HL-60 (cell line): ENCODE measurements around the gene LCN6.

Experiments used
- DNase-seq, 2 experiments: peaks; one replicate each; pipeline ENCODE4 v3.0.0-alpha.2; 2010 to 2020; ENCODE audit warnings: low read depth in 1 of 2, low spot score in 1 of 2
- H3K27ac ChIP-seq: fragments of 250-450 bp; sonication (Bioruptor Pico); replicated peaks from 2 replicates; pipeline ENCODE4 v1.5.1; 2020; ENCODE audit warnings: mild to moderate bottlenecking, moderate library complexity
- H3K27me3 ChIP-seq: fragments of 250-450 bp; sonication (Bioruptor Pico); 2 replicates; pipeline ENCODE4 v1.5.1; 2021; ENCODE audit warnings: mild to moderate bottlenecking, moderate library complexity; ENCODE audit not compliant: insufficient read depth, poor library complexity, severe bottlenecking
- H3K4me3 ChIP-seq: replicated peaks from 2 replicates; pipeline ENCODE4 v1.5.1; 2011; ENCODE audit warnings: mild to moderate bottlenecking, control low read depth, low read length; ENCODE audit not compliant: insufficient read depth
- GABPA ChIP-seq: IDR thresholded peaks from 2 replicates; pipeline ENCODE4 v1.6.1; 2012; ENCODE audit warnings: low read depth
- POLR2AphosphoS5 ChIP-seq: IDR thresholded peaks from 2 replicates; pipeline ENCODE4 v1.6.1; 2012; ENCODE audit warnings: low read depth
- SPI1 ChIP-seq: IDR thresholded peaks from 2 replicates; pipeline ENCODE4 v1.6.1; 2012; ENCODE audit warnings: low read depth, mild to moderate bottlenecking, borderline replicate concordance
- TF ChIP-seq, protein P1 (sequence below): IDR thresholded peaks from 2 replicates; pipeline ENCODE4 v1.6.1; 2012; ENCODE audit warnings: low read depth; ENCODE audit not compliant: insufficient replicate concordance
- TF ChIP-seq, protein P2 (sequence below): IDR thresholded peaks from one replicate; pipeline ENCODE4 v1.5.1; 2011; ENCODE audit warnings: low read length, control low read depth, inconsistent platforms; ENCODE audit not compliant: insufficient read depth

LCN6 gene

DNA sequence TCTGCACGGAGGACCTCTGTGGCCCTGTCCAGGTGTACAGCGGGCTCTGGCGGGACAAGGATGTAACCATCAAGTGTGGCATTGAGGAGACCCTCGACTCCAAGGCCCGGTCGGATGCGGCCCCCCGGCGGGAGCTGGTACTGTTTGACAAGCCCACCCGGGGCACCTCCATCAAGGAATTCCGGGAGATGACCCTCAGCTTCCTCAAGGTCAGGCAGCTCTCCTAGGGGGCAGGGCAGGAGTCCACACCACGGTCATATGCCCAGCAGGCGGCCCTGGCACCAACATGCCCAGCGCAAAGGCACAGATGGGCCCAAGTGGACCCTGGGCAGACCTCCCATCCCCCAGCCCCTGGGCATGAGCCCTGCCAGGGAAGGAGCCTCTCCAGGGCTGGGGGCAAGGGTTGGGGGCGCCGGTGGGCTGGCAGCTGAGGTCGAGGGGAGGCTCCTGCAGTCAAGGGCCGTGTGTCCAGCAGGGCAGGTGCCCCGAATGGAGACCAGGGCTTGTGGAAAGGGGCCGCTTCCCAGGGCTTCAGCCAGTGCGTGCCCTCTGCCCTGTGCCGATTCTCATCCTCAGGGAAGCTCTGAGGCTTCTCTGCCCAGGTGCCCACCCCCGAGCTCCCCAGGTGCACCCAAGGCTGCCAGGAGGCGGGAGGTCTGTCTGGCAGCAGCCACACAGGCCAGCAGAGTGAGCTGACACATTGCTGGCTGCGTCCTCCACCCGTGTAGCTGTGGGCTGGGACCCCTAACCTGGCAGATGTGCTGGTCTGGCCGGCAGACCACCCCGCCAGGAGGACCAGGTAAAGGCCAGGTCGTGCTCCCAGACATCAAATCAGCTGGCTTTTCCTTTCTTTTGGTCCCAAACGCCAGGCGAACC, 26.0 kb downstream of the LCN6 start:
- Histone ChIP-seq H3K27me3 (no peaks in the 10 kb centered on the region), H3K27ac (no peak overlapping the region), H3K4me3 (no peak overlapping the region)
- TF ChIP-seq POLR2AphosphoS5 (no peak), GABPA (no peak), SPI1 (no peak)
- TF ChIP-seq, protein P1, sequence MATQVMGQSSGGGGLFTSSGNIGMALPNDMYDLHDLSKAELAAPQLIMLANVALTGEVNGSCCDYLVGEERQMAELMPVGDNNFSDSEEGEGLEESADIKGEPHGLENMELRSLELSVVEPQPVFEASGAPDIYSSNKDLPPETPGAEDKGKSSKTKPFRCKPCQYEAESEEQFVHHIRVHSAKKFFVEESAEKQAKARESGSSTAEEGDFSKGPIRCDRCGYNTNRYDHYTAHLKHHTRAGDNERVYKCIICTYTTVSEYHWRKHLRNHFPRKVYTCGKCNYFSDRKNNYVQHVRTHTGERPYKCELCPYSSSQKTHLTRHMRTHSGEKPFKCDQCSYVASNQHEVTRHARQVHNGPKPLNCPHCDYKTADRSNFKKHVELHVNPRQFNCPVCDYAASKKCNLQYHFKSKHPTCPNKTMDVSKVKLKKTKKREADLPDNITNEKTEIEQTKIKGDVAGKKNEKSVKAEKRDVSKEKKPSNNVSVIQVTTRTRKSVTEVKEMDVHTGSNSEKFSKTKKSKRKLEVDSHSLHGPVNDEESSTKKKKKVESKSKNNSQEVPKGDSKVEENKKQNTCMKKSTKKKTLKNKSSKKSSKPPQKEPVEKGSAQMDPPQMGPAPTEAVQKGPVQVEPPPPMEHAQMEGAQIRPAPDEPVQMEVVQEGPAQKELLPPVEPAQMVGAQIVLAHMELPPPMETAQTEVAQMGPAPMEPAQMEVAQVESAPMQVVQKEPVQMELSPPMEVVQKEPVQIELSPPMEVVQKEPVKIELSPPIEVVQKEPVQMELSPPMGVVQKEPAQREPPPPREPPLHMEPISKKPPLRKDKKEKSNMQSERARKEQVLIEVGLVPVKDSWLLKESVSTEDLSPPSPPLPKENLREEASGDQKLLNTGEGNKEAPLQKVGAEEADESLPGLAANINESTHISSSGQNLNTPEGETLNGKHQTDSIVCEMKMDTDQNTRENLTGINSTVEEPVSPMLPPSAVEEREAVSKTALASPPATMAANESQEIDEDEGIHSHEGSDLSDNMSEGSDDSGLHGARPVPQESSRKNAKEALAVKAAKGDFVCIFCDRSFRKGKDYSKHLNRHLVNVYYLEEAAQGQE = no peak
- TF ChIP-seq, protein P2, sequence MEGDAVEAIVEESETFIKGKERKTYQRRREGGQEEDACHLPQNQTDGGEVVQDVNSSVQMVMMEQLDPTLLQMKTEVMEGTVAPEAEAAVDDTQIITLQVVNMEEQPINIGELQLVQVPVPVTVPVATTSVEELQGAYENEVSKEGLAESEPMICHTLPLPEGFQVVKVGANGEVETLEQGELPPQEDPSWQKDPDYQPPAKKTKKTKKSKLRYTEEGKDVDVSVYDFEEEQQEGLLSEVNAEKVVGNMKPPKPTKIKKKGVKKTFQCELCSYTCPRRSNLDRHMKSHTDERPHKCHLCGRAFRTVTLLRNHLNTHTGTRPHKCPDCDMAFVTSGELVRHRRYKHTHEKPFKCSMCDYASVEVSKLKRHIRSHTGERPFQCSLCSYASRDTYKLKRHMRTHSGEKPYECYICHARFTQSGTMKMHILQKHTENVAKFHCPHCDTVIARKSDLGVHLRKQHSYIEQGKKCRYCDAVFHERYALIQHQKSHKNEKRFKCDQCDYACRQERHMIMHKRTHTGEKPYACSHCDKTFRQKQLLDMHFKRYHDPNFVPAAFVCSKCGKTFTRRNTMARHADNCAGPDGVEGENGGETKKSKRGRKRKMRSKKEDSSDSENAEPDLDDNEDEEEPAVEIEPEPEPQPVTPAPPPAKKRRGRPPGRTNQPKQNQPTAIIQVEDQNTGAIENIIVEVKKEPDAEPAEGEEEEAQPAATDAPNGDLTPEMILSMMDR = no peak
- DNase-seq = peak in 1 of 2 experiments; percentile 39

DNA sequence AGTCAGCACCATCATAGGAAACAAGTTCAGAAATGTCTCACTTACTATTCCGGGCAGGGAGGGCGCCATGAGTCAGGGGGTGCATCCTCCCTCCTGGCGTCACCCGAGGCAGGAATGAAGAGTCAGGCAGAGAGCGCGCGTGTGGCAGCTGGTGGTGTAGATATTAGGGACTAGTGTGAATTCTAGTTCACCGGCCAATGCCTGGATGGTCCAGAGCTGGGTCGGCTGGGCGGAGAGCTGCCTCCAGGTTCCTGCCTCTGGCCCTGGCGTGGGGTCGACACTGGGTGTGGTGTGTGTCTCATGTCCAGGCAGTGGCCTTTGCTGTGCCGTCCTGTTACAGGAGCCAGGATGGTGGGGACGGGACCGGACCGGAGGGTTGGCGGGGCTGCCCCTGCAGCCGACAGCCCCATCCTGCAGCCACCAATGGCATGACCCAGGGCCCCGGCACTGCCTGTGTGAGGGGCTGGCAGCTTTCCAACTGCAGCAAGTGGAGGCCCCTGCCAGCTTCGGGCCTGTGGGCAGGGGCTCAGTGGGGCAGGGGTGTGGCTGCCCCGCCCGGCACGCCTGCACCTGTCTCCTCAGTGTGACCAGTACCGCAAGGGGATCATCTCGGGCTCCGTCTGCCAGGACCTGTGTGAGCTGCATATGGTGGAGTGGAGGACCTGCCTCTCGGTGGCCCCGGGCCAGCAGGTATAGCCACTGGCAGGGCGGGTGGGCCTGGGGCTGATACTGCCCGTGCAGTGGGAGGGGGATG, 26.8 kb downstream of the LCN6 start:
- peak in 1 of 2 experiments; percentile 43 for DNase-seq
- TF ChIP-seq SPI1 (no peak), POLR2AphosphoS5 (peak; percentile 59)
- Histone ChIP-seq H3K27ac (no peak overlapping the region), H3K27me3 (no peaks in the 10 kb centered on the region), H3K4me3 (no peak overlapping the region)

DNA sequence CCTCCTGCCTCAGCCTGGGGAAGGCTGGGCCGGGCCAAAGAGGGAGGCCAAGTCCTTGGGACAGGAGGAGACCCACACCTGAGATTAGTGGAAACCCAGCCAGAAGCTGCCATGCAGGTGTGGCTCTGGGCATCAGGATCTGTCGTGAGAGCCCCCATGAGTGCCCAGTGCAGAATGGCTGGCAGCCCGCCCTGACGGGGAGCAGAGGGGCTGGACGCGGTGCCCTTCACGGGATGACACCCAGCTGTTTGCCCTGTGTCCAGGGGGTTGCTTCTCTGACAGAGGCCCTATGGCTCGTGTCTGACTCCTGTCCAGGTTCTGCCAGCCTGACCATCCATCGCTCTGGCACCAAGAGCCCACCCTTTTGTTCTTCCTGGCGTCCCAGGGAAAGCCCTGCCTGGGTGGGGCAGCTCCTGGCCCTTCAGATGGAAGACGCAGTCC, 27.4 kb downstream of the LCN6 start:
- DNase-seq = no peak
- Histone ChIP-seq H3K4me3 (no peak overlapping the region), H3K27me3 (no peaks in the 10 kb centered on the region), H3K27ac (no peak overlapping the region)
- no peak for TF ChIP-seq GABPA
- TF ChIP-seq, protein P1 = no peak
- no peak for TF ChIP-seq POLR2AphosphoS5
- TF ChIP-seq SPI1 = no peak
- TF ChIP-seq, protein P2 = no peak

DNA sequence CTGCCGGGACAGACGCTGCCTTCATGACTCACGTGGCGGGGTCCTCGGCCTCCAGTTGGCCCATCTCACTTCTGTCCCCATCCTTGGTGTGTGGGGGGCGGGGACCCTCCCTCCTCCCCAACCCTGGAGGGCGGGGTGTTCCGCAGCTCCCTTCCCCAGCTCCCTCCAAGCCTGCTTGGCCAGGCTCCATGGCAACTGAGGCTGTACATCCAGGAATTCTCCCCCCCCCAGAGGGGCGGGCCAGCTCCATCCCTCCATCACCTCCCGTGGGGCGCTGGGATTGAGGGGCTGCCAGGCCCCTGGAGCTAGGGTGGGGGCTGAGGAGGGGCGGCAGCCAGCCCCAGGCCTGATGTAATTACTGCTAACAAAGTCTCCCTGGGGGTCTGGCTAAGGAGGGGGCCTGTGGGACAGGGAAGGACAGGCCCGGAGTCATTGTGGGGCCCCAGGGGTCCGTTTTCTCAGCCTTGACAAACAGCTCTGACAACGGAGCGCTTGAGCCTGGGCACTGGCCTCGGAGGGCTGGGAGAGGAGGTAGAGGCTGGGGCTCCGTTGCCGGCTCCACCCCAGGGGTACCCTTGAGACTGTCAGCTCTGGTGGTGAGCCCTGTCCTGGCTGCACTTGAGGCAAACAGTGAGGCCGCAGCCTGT, 28.0 kb downstream of the LCN6 start:
- DNase-seq = no peak
- no peaks in the 10 kb centered on the region for H3K27me3 ChIP-seq
- TF ChIP-seq SPI1 (no peak), GABPA (no peak), POLR2AphosphoS5 (no peak)
- TF ChIP-seq, protein P1 = no peak
- TF ChIP-seq, protein P2 = no peak
- no peak overlapping the region for H3K27ac ChIP-seq
- no peak overlapping the region for H3K4me3 ChIP-seq
